GM18861 (cell line): ENCODE measurements around the gene MAB21L2.
"Not testable (repeated sequence)": the region's sequence is repeated elsewhere in the genome, so short reads cannot be mapped to it uniquely, and the experiment has no call there.

Experiments
- ATAC-seq: cut with Tn5 transposase; IDR thresholded peaks from one replicate; pipeline ENCODE4 v1.9.1; 2021; ENCODE audit not compliant: unreplicated experiment

MAB21L2 gene

GRCh38 chr4:150582146-150582872 is at the start of gene MAB21L2:
MAB21L2 (plus strand) TSS chr4:150582151; CDS start chr4:150583030, 879 bp downstream.
- no peak for ATAC-seq

GRCh38 chr4:150533673-150534072 is 48.3 kb upstream of the MAB21L2 start:
- no peak for ATAC-seq

DNA sequence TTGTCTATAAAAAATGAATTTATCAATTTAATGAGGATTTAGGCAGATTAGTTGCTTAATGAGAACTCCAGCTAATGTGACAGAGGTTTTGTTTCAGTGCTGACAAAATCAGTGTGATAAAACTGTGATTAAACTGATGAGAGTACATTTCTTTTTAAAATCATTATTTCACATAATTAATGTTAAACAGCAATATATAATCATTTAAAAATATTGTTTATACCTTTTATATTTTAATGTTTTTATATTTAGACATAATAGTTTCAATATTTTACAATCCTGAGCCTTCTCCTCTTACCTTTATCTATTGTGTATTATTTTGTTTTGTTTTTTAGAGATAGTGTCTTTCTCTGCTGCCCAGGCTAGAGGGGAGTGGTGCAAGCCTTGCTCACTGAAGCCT is 47.1 kb upstream of the MAB21L2 start:
- ATAC-seq, result no peak

- ATAC-seq, result not testable (repeated sequence)
Observed at GRCh38 chr4:150537911-150538310, 44.0 kb upstream of the MAB21L2 start.

DNA sequence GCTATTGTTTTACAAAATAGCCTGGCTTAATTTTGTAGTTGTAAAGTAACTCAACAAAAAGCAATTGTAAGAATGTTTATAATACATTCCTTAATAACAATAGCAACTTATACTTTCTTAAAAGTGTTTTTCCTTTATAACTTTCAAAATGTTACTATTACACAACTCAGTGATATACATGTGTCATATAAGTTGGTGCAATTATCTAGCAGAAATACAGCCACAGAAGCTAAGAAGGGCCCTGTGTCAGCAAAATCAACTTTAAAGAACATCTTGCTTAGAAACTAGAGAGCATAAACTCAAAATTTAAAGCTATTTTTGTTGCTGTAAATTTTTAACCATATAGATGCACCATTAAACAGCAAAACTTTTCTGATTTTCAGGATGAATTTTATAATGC is 41.4 kb upstream of the MAB21L2 start:
- no peak for ATAC-seq

DNA sequence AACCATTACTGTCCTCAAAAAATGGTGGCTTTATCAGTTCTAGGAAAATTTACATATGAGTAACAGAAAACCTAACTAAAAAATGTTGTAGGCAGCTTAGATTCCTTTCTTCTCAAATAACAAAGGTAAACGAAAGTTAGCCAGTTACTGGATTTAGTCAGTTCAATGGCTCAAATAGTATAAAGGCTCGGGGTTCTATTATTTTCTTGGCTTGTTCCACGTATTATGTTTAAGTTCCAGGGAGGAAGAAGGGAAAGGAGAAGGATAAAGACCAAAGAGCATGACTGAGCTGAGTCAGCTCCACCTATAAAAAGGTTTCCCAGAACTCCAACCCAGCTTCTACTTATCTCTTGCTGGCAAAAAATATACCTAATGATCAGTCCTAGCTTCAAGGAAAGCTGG is 41.0 kb upstream of the MAB21L2 start:
- no peak for ATAC-seq

GRCh38 chr4:150541681-150542080 is 40.3 kb upstream of the MAB21L2 start:
- no peak for ATAC-seq

- no peak for ATAC-seq
Observed at GRCh38 chr4:150543042-150543441, 38.9 kb upstream of the MAB21L2 start.

- no peak for ATAC-seq
Observed at GRCh38 chr4:150546286-150546685, 35.7 kb upstream of the MAB21L2 start.

- no peak for ATAC-seq
Observed at GRCh38 chr4:150547154-150547838, 34.7 kb upstream of the MAB21L2 start.

- ATAC-seq, result not testable (repeated sequence)
Observed at GRCh38 chr4:150557811-150558210, 24.1 kb upstream of the MAB21L2 start.

DNA sequence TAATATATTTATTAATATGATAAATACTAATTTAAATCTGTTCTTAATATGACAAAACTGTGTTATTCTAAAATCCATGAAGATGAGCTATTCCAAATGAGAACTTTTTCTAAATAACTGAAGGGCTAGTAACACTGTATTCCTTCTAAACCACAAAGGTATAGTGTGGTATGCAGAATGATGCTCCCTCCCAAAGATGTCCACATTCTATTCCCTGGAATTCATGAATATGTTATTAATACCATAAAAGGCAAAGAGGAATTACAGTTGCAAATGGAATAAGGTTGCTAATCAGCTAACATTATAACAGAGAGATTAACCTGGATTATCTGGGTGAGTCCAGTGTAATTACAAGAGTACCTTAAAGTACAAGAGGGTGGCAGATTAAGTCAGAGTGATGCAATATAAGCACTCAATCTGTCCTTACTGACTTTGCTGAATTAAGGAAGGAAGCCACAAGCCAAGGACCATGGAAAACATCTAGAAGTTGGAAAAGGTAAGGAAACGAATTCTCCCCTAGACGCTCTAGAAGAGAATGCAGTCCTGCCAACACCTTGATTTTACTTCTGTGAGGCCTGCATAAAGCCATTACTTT is 20.7 kb upstream of the MAB21L2 start:
- no peak for ATAC-seq

DNA sequence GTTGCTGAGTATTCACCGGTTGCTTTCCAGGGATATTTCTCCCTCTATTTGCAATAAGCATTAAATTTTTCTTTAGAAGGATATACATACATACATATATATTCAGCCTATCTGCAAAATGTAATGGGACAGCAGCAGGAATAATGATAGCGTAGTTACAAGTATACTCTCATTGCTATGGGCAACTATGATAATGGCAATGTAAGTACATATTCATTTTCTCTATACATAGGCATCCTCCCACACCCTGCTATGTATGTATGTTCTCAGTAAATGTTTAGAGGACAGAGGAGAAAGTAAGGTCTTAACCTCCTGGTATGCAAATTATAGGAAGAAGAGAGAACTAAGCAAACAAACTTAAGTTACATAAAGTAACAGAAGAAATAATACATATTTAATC is 19.7 kb upstream of the MAB21L2 start:
- no peak for ATAC-seq

GRCh38 chr4:150562751-150563150 is 19.2 kb upstream of the MAB21L2 start:
- ATAC-seq, result no peak

DNA sequence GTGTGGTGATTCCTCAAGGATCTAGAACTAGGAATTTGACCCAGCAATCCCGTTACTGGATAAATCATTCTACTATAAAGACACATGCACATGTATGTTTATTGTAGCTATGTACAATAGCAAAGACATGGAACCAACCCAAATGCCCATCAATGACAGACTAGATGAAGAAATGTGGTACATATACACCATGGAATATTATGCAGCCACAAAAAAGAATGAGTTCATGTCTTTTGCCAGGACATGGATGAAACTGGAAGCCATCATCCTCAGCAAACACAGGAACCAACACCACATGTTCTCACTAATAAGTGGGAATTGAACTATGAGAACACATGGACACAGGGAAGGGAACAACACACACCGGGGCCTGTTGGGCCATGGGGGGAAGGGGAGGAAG is 17.0 kb upstream of the MAB21L2 start:
- ATAC-seq, result not testable (repeated sequence)

- no peak for ATAC-seq
Observed at GRCh38 chr4:150567070-150567469, 14.9 kb upstream of the MAB21L2 start.

- ATAC-seq, result no peak
Observed at GRCh38 chr4:150569384-150569987, 12.5 kb upstream of the MAB21L2 start.

DNA sequence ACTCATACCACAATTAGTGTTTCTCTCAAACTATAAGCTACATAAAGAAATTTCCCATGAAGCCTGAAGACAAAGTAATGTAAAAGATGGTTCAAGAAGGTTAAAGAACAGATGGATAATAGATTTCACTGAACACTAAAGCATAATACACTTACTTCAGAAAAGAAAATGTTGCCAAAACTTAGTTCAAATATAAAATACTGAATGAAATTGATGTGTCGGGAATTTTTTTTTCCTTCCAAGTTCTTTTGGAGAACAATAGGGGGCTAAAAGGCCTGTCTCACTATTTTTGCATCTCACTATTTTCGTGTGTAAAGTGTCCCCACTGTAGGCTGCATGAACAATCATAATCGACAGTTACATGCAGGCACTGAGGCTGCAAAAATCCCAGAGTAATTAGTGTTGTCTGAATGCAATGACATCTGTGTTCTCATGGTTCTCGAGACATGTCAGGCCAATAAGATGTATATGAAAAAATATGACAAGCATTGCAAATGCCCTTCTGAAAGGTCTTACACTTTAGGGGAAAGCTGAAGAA is 11.9 kb upstream of the MAB21L2 start:
- ATAC-seq, result no peak

DNA sequence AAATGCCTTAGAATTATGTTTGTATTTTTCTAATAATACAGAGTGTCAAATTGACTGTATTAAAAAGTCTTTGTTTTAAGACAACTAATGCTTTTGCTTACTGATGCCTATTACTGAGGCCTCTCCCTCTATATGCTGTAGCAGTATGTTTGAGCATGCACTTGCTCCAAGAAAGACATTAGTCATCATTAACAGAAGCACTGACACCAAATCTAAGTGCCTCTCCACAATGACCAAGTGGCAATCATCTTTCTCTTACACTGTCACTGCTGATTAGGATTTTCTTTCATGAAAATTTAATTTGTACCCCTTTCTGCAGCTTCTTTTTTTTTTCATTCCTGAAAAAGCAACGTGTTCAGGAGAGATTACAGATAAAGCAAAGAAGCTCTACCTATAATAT is 11.1 kb upstream of the MAB21L2 start:
- no peak for ATAC-seq

GRCh38 chr4:150572704-150573504 is 9.0 kb upstream of the MAB21L2 start:
- ATAC-seq, result no peak

- ATAC-seq, result no peak
Observed at GRCh38 chr4:150573534-150573933, 8.4 kb upstream of the MAB21L2 start.
